T-helper 2 cell (primary cell): Measurements from ENCODE around the gene TWIST1.

ENCODE experiments used
- DNase-seq, 5 experiments: peaks; one replicate each; pipeline versions ENCODE4 v3.0.0 to v3.0.0-alpha.2; 2012 to 2022

The TWIST1 gene

GRCh38 chr7:19094598-19095352 lies 22.7 kb downstream of the TWIST1 start:
- DNase-seq: no peak

- no peak for DNase-seq
Measured at GRCh38 chr7:19094138-19094537, 23.3 kb downstream of the TWIST1 start.

- no peak for DNase-seq
Measured at GRCh38 chr7:19091550-19092200, 25.8 kb downstream of the TWIST1 start.

- no peak for DNase-seq
Measured at GRCh38 chr7:19090526-19090925, 26.9 kb downstream of the TWIST1 start.

- DNase-seq: no peak
Measured at GRCh38 chr7:19089797-19090196, 27.6 kb downstream of the TWIST1 start.

GRCh38 chr7:19089378-19089777 lies 28.1 kb downstream of the TWIST1 start:
- no peak for DNase-seq

- DNase-seq: no peak
Measured at GRCh38 chr7:19080093-19080492, 37.3 kb downstream of the TWIST1 start.

- no peak for DNase-seq
Measured at GRCh38 chr7:19079066-19079465, 38.4 kb downstream of the TWIST1 start.

- DNase-seq: no peak
Measured at GRCh38 chr7:19069842-19070241, 47.6 kb downstream of the TWIST1 start.

GRCh38 chr7:19066170-19066569 lies 51.3 kb downstream of the TWIST1 start:
- DNase-seq: no peak
